GM12878 (cell line): Measurements from ENCODE around the gene ZNF576. TPM values are rescaled to one million over a fixed set of nuclear protein-coding genes. Genes with fewer than 3 reads are reported as not detected.
A peak's percentile ranks its signal among the peaks of the same experiment; 100 is the strongest.

Experiments
- ATF2 ChIP-seq: IDR thresholded peaks from 2 replicates; pipeline ENCODE4 v1.6.1; 2012; ENCODE audit warnings: low read length, inconsistent platforms
- BCLAF1 ChIP-seq: fragments of 450-650 bp; IDR thresholded peaks from 2 replicates; pipeline ENCODE4 v1.6.1; 2017; ENCODE audit warnings: antibody characterized with exemption, mild to moderate bottlenecking, moderate library complexity
- DPF2 ChIP-seq: fragments of 450-650 bp; IDR thresholded peaks from 2 replicates; pipeline ENCODE4 v1.6.1; 2017; ENCODE audit warnings: mild to moderate bottlenecking
- HDGF ChIP-seq: fragments of 450-650 bp; IDR thresholded peaks from 2 replicates; pipeline ENCODE4 v1.6.1; 2016; ENCODE audit warnings: antibody characterized with exemption
- IKZF1 ChIP-seq: fragments of 450-650 bp; conservative IDR thresholded peaks from 2 replicates; pipeline ENCODE4 v1.6.1; 2017; ENCODE audit warnings: antibody characterized with exemption, mild to moderate bottlenecking
- MXI1 ChIP-seq: fragments of 150-350 bp; IDR thresholded peaks from 2 replicates; pipeline ENCODE4 v1.6.1; 2011; ENCODE audit warnings: low read depth, mild to moderate bottlenecking, inconsistent platforms, low read length, improper control_type of control experiment
- NR2C1 ChIP-seq: fragments of 450-650 bp; IDR thresholded peaks from 2 replicates; pipeline ENCODE4 v1.6.1; 2017; ENCODE audit warnings: antibody characterized with exemption, mild to moderate bottlenecking, moderate library complexity
- PRDM15 ChIP-seq: fragments of 450-650 bp; formaldehyde crosslinking; IDR thresholded peaks from 2 replicates; pipeline ENCODE4 v1.4.0; 2020; ENCODE audit warnings: mild to moderate bottlenecking, moderate library complexity
- RFX5 ChIP-seq: IDR thresholded peaks from 2 replicates; pipeline ENCODE4 v1.6.1; 2011; ENCODE audit warnings: low read depth, low read length, improper control_type of control experiment
- SMAD1 ChIP-seq: fragments of 450-650 bp; IDR thresholded peaks from 2 replicates; pipeline ENCODE4 v1.6.1; 2018; ENCODE audit warnings: mild to moderate bottlenecking, low read depth; ENCODE audit not compliant: partially characterized antibody
- SMARCA5 ChIP-seq: fragments of 450-650 bp; IDR thresholded peaks from 2 replicates; pipeline ENCODE4 v1.6.1; 2017; ENCODE audit warnings: mild to moderate bottlenecking
- TCF12 ChIP-seq: IDR thresholded peaks from 2 replicates; pipeline ENCODE4 v1.6.1; 2011; ENCODE audit warnings: low read depth, mild to moderate bottlenecking, low read length
- USF2 ChIP-seq: IDR thresholded peaks from 2 replicates; pipeline ENCODE4 v1.6.1; 2011; ENCODE audit warnings: low read depth, low read length, improper control_type of control experiment, borderline replicate concordance
- WRNIP1 ChIP-seq: IDR thresholded peaks from 2 replicates; pipeline ENCODE4 v1.6.1; 2011; ENCODE audit warnings: low read depth, low read length, improper control_type of control experiment, borderline replicate concordance
- ZNF207 ChIP-seq: fragments of 450-650 bp; IDR thresholded peaks from 2 replicates; pipeline ENCODE4 v1.6.1; 2014; ENCODE audit warnings: antibody characterized with exemption, mild to moderate bottlenecking, borderline replicate concordance
- ZNF592 ChIP-seq: fragments of 450-650 bp; IDR thresholded peaks from 2 replicates; pipeline ENCODE4 v1.6.1; 2017; ENCODE audit warnings: mild to moderate bottlenecking, moderate library complexity
- polyA plus RNA-seq, 11 experiments: library from polyadenylated mRNA; depleted of rRNA in 4 of 11; unstranded in 6 of 11; stranded (reverse) in 5 of 11; fragments of >200 nt; fragmentation: Nextera tagmentation in 4 of 11; fragmentation: Illumina TruSeq in 1 of 11; extraction: Ambion mirVana in 4 of 11; extraction: Trizol in 1 of 11; gene quantifications; 1 replicate in 1 of 11; 2 replicates in 10 of 11; pipeline versions ENCODE4 v1.2.1 to v1.2.3, GENCODE V29; 2011 to 2016; ENCODE audit warnings: inconsistent platforms in 2 of 11, missing spikeins in 2 of 11, low read depth in 1 of 11
- total RNA-seq, 4 experiments: library from RNA; depleted of rRNA in 3 of 4; stranded (reverse); fragments of >200 nt in 3 of 4; fragmentation: Illumina TruSeq in 1 of 4; extraction: Trizol in 1 of 4; gene quantifications; 2 replicates each; pipeline versions ENCODE4 v1.2.1 to v1.2.3, GENCODE V29; 2013 to 2021

The ZNF576 gene
- total and polyA plus RNA-seq, 10 of the 15 experiments (the other 5 are each of a cell fraction or from before 2014, with no cell fraction given): 7.4 to 29.8 (median 14.3) TPM

- peak; percentile 73 for TF ChIP-seq NR2C1
- TF ChIP-seq MXI1: peak; percentile 71
- no peak for TF ChIP-seq BCLAF1
- no peak for TF ChIP-seq USF2
- peak; percentile 96 for TF ChIP-seq ZNF592
- TF ChIP-seq RFX5: peak; percentile 62; the same call in 1 of the 2 replicates
- TF ChIP-seq ATF2: no peak
- TF ChIP-seq SMAD1: no peak
- no peak for TF ChIP-seq PRDM15
- TF ChIP-seq HDGF: no peak
- TF ChIP-seq TCF12: no peak
- peak; percentile 96; the same call in 1 of the 2 replicates for TF ChIP-seq ZNF207
- peak; percentile 100 for TF ChIP-seq IKZF1
- no peak; the same call in 1 of the 2 replicates for TF ChIP-seq SMARCA5
- TF ChIP-seq WRNIP1: no peak
- peak; percentile 37; the same call in 1 of the 2 replicates for TF ChIP-seq DPF2
Observed at GRCh38 chr19:43595999-43596841, at the start of gene ZNF576, which contains the start of gene IRGQ (continued).
